Right hindlimb (tissue), 1 donor: ENCODE measurements around the gene CRISP2.

Experiments used
- DNase-seq: peaks from one replicate; pipeline ENCODE4 v3.0.0-alpha.2; 2018

CRISP2 gene

DNA sequence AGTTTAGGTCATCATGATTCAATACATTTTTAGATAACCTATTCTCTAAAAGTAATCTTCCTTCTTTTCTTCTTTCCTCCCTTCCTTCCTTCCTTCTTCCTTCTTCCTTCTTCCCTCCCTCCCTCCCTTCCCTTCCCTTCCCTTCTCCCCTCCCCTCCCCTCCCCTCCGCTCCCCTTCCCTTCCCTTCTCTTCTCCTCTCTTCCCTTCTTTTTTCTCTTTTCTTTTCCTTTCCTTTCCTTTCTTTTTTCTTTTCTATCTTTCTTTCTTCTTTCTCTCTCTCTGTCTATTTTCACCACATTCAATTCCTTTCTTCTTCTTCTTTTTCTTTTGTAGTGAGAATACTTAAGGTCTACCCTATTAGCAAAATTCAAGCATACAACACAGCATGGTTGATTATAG is 59.4 kb downstream of the CRISP2 start:
- no peak for DNase-seq

DNA sequence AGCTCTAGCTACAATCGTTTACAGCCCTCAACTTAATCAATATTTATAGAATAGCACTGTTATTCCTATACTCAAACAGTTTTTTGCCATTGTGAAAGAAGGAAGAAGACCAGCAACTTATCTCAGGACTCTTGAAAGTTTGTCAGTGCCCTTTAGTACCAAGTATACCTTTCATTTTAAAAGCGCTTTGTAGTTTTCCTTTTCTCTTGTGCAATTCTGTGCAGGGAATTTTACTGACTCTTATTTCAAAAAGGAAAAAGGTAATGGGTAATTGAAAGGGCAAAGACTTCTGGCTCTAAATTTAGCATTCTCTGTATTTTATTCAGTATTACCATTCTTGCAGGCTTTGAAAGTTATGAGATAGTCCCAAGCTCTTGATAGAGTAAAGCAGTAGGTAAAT is 59.9 kb downstream of the CRISP2 start:
- no peak for DNase-seq

DNA sequence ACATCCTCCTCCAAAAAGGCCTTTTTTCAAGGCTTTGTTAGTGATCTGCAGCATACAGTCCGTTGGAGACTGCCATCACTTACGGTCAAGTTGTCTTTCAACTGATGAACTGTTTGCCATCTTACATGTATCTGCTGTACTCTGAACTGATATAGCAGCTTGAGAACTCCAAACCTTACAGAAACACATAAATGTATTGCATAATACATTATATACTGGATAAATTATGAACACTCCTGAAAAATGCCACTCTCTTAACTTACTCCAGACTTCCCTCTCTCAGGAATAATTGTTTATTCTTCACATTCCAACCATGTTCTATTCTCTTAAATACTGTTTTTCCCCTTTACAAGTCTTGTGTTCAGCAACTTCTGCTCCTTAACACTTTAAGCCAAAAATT is 62.1 kb downstream of the CRISP2 start:
- DNase-seq, result no peak

DNA sequence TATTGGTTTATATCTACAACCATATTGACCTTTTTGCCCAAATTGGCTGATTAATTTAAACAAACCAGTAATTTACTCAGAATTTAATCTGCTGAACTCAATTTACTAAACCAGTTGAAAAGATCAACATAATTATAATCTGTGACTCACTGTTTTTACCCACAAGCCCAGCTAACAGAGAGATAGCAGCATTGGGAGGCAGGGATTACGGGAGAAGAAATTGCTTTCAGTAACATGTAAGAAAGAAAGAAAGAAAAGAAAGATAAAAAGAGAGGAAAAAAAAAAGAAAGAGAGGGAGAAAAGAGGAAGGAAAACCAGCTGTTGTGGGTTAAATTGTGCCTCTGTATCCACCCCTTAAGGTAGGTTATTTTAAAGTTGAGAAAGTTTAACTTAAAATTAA is 63.4 kb downstream of the CRISP2 start:
- DNase-seq, result no peak

DNA sequence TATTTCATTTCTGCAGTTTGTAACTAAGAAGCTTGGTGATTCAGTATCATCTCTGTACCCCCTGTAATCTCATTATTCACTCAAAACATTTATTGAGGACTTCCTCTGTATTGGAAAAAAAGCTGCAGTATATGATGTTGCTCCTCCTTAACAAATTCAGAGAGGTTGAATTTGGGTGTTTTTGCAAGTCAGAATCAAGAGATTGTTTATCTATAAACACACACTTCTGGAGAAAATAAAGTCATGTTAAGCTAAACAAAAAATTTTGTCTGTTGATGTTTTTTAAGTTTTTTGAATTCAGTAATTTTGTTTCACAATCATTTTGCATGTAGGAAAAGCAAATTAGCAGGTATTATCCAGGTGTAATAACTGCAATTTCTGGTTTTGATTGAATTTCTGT is 65.3 kb downstream of the CRISP2 start:
- no peak for DNase-seq

DNA sequence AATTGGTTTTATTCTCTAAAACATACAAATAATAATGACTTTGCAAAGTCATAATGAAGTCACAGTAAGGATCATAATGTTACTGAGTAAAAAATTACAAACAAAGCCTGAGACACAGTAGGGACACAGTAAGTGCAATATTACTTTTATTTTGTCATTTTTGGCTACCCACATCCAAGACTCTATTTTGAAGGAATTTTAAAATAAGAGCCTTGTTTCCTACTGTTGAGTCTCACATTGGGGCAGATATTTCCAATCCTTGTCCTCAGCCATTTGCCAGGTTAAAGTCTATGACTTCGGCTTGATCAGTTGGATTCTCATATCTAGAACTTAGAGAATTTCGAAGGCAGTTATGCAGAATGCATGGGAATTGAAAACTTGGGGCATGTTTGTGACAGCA is 65.9 kb downstream of the CRISP2 start:
- no peak for DNase-seq

DNA sequence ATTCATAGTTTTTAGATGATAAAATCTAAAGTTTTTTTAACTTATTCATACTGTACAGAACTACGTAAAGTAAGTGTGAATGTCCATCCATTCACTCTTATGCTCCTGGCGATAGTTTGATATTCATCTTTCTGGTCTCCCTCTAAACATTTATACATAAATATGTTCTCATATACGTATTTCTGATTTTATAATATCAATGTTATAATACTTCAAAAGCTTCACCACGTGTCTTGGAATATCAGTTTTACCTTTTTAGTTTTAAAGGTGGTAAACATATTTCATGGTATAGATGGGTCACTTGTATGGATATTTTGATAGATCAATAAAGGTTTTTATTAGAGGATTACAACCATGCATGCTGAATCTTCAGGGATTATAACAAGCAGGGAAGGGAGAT is 66.4 kb downstream of the CRISP2 start:
- no peak for DNase-seq

DNA sequence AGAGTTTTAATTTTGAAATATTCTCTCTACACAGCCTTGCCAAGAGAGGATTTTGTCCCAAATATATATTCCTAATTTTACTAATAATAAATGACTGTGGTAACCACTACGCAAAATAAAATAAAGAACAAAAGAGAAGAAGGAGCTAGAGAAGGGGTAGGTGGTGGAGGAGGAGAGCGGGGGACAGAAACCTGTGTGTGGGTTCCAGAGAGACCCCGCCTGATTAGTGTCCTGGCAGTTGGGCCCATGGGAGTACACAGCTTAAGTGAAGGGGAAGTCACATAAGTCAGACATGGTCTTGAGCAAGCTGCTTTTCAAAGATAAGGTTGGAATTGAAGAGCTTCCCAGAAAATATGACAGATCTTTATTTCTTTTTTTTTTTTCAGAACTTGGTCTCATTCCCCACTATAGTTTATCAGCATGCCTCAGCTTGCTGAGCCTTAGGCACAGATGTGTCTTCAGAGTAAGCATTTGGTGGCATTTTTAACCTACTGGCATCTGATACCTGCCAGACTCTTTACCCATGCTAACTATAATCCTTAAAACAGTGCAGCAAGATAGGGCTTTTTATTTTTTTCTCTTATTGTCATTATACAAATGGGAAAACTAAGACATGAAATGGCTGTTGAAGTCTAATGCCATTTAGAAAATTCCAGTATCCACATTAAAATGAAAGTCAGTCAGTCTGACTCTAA is 67.1 kb downstream of the CRISP2 start:
- no peak for DNase-seq

DNA sequence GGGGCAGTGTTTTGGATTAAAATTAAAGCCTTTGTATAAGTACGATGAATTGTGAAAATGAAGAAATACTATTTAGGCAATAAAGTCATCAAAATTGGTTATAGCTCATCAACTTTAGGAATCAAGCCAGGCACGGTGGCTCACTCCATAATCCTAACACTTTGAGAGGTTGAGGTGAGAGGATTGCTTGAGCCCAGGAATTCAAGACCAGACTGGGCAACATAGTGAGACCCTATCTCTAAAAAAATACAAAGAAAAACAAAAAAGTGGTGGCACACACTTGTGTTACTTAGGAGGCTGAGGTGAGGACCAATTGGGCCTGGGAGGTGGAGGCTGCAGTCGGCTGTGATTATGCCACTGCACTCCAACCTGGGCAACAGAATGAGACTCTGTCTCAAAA is 68.2 kb downstream of the CRISP2 start:
- DNase-seq, result no peak
